GM12873 (cell line): ENCODE measurements around the gene ZC3H7A.

ENCODE experiments used
- CTCF ChIP-seq: IDR thresholded peaks from 2 replicates; pipeline ENCODE4 v1.5.1; 2012; ENCODE audit warnings: low read depth, mild to moderate bottlenecking, moderate library complexity, low read length, control low read depth; ENCODE audit not compliant: insufficient read depth; ENCODE audit errors: missing control alignments

ZC3H7A gene

DNA sequence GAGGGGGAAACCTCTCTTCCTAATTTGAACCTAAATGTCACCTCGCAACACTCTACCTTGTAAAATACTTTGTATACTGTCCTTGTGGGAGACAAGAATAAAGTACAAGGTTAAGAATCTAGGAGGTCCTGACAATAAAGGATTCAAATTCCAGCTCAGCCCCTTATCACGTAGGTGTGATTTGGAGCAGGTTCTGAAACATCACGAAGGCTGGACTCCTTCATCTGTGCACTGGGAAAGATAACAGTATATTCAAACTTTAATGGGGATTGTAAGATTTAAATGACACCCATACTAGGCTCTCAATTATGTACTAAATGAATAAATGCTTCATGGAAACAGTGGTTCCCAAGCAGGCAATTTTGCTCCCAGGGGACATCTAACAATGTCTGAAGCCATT is 56.5 kb downstream of the ZC3H7A start:
- TF ChIP-seq CTCF, result no peak

GRCh38 chr16:11738742-11739544 is 58.1 kb downstream of the ZC3H7A start:
- TF ChIP-seq CTCF, result no peak

DNA sequence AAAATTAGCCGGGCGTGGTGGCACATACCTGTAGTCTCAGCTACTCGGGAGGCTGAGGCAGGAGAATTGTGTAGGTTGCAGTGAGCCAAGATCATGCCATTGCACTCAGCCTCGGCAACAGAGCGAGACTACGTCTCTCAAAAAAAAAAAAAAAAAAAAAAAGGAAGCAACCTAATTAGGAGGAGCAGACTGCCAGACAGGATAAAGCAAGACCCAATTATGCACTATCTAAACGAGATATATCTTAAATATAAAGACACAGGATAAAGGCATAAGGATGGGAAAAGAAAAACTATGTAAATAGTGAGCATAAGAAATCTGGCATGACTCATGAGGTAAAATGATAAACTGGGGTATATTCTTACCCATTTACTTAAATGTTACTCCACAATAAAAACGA is 59.3 kb downstream of the ZC3H7A start:
- no peak for TF ChIP-seq CTCF

DNA sequence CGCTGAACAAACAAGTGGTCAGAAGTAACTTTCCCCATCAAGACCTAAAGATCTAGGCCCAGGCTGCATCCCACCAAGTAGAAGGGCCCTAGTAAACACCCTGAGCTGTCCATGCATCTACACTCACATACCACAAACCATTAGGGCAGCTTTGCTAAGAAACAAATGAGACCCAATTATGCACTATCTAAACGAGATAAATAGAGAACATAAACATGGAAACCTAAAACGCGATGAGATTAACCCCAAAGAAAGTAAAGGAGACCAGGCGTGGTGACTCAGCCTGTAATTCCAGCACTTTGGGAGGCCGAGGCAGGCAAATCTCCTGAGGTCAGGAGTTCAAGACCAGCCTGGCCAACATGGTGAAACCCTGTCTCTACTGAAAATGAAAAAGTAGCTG is 60.2 kb downstream of the ZC3H7A start:
- no peak for TF ChIP-seq CTCF

DNA sequence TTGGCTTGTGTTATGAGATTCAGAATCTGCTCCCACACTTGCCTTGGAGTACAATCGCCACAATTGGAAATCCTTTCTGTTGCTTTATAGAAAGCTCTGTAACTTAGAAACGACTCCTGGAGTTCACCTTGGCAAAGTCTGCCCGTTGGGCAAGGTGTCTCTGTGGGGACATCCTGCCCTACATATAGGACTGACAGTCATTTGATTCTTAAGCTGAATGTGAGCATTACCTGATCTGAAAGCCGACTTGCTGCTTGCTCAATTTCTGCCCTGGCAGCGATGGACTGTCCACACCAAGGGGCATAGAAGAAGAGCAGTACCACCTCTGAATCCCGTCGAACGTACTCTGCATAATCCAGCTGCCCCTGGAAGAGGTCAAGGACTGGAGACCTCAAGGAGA is 61.3 kb downstream of the ZC3H7A start:
- no peak for TF ChIP-seq CTCF

DNA sequence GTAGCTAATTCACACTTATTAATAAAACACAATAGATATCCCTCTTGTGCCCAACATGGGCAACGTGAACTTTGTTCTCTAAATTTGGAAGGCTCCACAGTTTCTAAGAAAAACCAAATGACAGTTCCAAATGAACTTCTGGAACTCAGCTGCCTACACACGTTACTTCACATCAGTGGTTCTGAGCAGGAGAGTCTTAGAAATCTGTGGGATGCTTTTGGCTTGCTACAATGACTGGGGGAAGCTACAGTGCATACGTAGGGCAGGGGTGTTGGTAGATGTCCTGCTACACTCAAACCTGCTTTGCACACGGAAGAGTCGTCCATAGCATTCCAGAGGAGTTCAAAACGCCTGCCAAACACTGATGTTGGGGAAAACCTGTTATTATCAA is 62.4 kb downstream of the ZC3H7A start:
- no peak for TF ChIP-seq CTCF

DNA sequence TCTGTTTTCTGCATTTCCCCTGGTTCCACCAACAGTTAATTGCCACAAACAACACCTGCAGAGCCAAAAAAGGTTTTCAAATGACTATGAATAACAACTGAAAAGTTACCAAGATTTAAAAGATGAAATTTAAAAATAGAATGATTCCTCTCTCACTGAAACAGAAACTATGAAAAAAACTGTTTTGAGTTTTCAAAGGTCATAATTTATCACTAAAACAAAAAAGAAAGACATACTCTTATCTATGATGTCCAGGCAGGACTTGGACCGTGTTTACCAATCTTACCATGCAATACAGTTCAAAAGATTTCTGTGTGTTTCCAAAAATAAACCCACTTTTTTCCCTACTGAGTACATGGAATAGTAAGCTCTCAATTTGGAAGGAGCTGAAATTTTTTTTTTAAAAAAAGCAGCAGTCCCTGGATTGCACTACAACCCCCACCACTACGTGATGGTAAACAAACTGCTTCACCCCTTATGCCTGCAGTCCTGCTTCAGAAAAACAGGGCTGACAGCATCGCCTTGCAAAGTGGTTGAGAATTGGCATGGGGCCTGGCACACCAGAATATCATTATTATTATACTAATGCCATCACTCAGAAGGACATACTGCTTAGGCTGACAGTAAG is 62.9 kb downstream of the ZC3H7A start:
- TF ChIP-seq CTCF, result no peak
